Measurements from ENCODE around the gene ITLN1.
"Not testable (repeated sequence)": the region's sequence is repeated elsewhere in the genome, so short reads cannot be mapped to it uniquely, and the experiment has no call there.

DNA sequence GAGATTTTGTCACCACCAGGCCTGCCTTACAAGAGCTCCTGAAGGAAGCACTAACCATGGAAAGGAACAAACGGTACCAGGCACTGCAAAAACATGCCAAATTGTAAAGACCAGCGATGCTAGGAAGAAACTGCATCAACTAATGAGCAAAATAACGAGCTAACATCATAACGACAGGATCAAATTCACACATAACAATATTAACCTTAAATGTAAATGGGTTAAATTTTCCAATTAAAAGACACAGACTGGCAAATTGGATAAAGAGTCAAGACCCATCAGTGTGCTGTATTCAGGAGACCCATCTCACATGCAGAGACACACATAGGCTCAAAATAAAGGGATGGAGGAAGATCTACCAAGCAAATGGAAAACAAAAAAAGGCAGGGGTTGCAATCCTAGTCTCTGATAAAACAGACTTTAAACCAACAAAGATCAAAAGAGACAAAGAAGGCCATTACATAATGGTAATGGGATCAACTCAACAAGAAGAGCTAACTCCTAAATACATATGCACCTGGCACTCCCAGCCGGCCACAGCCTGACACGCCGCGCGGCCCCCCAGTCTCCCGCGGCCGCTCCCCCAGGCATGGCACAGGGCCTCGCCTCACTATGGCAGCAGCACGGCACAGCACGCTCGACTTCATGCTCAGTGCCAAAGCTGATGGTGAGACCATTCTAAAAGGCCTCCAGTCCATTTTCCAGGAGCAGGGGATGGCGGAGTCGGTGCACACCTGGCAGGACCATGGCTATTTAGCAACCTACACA, 9.6 kb upstream of the ITLN1 start:
- TF ChIP-seq MAX (IDR thresholded peaks at IDR 0.05; ENCODE audit: insufficient read depth, insufficient read length); CTCF (IDR thresholded peaks at IDR 0.05; ENCODE audit: extremely low read depth in 1 of 2, insufficient read depth in 1 of 2, low read depth in 1 of 2, low read length in 2 of 2); POLR2AphosphoS5 (IDR thresholded peaks at IDR 0.05; ENCODE audit: insufficient read depth, low read depth, low read length); POLR2A (IDR thresholded peaks at IDR 0.05; ENCODE audit: low read depth, low read length); FOS (IDR thresholded peaks at IDR 0.05; ENCODE audit: borderline replicate concordance, insufficient read depth, low read length); EZH2 (IDR thresholded peaks at IDR 0.05; ENCODE audit: borderline replicate concordance, low read depth, low read length, severe bottlenecking): not testable (repeated sequence)
